H9 (cell line): ENCODE measurements around the gene PCCA. TPM values are rescaled to one million over a fixed set of nuclear protein-coding genes. Genes with fewer than 3 reads are reported as not detected.

Experiments used
- DNase-seq: peaks from one replicate; pipeline ENCODE4 v3.0.0-alpha.2; 2017
- H2AFZ ChIP-seq: one replicate; pipeline ENCODE4 v1.6.1; 2013; ENCODE audit warnings: mild to moderate bottlenecking, low read length, control low read depth, moderate library complexity
- H2AK5ac ChIP-seq: 2 replicates; pipeline ENCODE4 v1.6.1; 2013; ENCODE audit warnings: low read length, control low read depth, mixed read lengths; ENCODE audit not compliant: insufficient read length
- H2BK120ac ChIP-seq: one replicate; pipeline ENCODE4 v1.6.1; 2013; ENCODE audit warnings: low read depth, mild to moderate bottlenecking, low read length, control low read depth, inconsistent platforms; ENCODE audit not compliant: poor library complexity, severe bottlenecking
- H2BK12ac ChIP-seq: 2 replicates; pipeline ENCODE4 v1.6.1; 2013; ENCODE audit warnings: low read length, control low read depth, mixed read lengths, low read depth; ENCODE audit not compliant: insufficient read length
- H2BK15ac ChIP-seq: 2 replicates; pipeline ENCODE4 v1.6.1; 2013; ENCODE audit warnings: low read depth, low read length, control low read depth
- H2BK20ac ChIP-seq: one replicate; pipeline ENCODE4 v1.6.1; 2013; ENCODE audit warnings: low read depth, mild to moderate bottlenecking, low read length, control low read depth, inconsistent platforms; ENCODE audit not compliant: poor library complexity, severe bottlenecking
- H2BK5ac ChIP-seq: 2 replicates; pipeline ENCODE4 v1.6.1; 2013; ENCODE audit warnings: low read length, control low read depth, mixed read lengths; ENCODE audit not compliant: insufficient read length
- H3K14ac ChIP-seq: 2 replicates; pipeline ENCODE4 v1.6.1; 2013; ENCODE audit warnings: low read length, control low read depth; ENCODE audit not compliant: insufficient read depth
- H3K18ac ChIP-seq: 2 replicates; pipeline ENCODE4 v1.6.1; 2013; ENCODE audit warnings: low read depth, mild to moderate bottlenecking, mixed read lengths, low read length, control low read depth; ENCODE audit not compliant: insufficient read length
- H3K23ac ChIP-seq: 2 replicates; pipeline ENCODE4 v1.6.1; 2013; ENCODE audit warnings: low read length, control low read depth, mixed read lengths, low read depth; ENCODE audit not compliant: insufficient read length
- H3K23me2 ChIP-seq: 2 replicates; pipeline ENCODE4 v1.6.1; 2013; ENCODE audit warnings: low read depth, mild to moderate bottlenecking, mixed read lengths, low read length, control low read depth; ENCODE audit not compliant: insufficient read length, poor library complexity, severe bottlenecking
- H3K27ac ChIP-seq: 2 replicates; pipeline ENCODE4 v1.5.1; 2013; ENCODE audit warnings: low read length, control low read depth, mixed read lengths, low read depth; ENCODE audit not compliant: insufficient read length
- H3K27me3 ChIP-seq: 2 replicates; pipeline ENCODE4 v1.6.1; 2013; ENCODE audit warnings: low read length, control low read depth, inconsistent platforms; ENCODE audit not compliant: insufficient read depth
- H3K4ac ChIP-seq: 2 replicates; pipeline ENCODE4 v1.6.1; 2013; ENCODE audit warnings: low read depth, mild to moderate bottlenecking, control low read depth, inconsistent platforms, low read length, moderate library complexity
- H3K4me1 ChIP-seq: 2 replicates; pipeline ENCODE4 v1.6.1; 2013; ENCODE audit warnings: low read length, control low read depth, inconsistent platforms; ENCODE audit not compliant: insufficient read depth
- H3K4me2 ChIP-seq: 2 replicates; pipeline ENCODE4 v1.6.1; 2013; ENCODE audit warnings: low read length, control low read depth, mixed read lengths; ENCODE audit not compliant: insufficient read length, insufficient read depth
- H3K56ac ChIP-seq: 2 replicates; pipeline ENCODE4 v1.6.1; 2013; ENCODE audit warnings: low read depth, mild to moderate bottlenecking, mixed read lengths, low read length, control low read depth; ENCODE audit not compliant: insufficient read length
- H3K79me1 ChIP-seq: 2 replicates; pipeline ENCODE4 v1.6.1; 2013; ENCODE audit warnings: low read depth, mild to moderate bottlenecking, moderate library complexity, low read length, control low read depth, inconsistent platforms; ENCODE audit not compliant: insufficient read depth, poor library complexity, severe bottlenecking
- H3K79me2 ChIP-seq: 2 replicates; pipeline ENCODE4 v1.6.1; 2013; ENCODE audit warnings: low read length, control low read depth, inconsistent platforms; ENCODE audit not compliant: insufficient read depth
- H3K9ac ChIP-seq: 2 replicates; pipeline ENCODE4 v1.6.1; 2013; ENCODE audit warnings: low read length, control low read depth, mixed read lengths; ENCODE audit not compliant: insufficient read length; ENCODE audit errors: extremely low read depth
- H3K9me3 ChIP-seq: one replicate; pipeline ENCODE4 v1.6.1; 2013; ENCODE audit warnings: low read depth, low read length, inconsistent platforms; ENCODE audit not compliant: control insufficient read depth
- H3T11ph ChIP-seq: one replicate; pipeline ENCODE4 v1.6.1; 2013; ENCODE audit warnings: mild to moderate bottlenecking, low read length, control low read depth, inconsistent platforms
- H4K20me1 ChIP-seq: one replicate; pipeline ENCODE4 v1.6.1; 2013; ENCODE audit not compliant: control insufficient read depth, insufficient read length, insufficient read depth
- H4K5ac ChIP-seq: 2 replicates; pipeline ENCODE4 v1.6.1; 2013; ENCODE audit warnings: low read depth, mild to moderate bottlenecking, mixed read lengths, low read length, control low read depth; ENCODE audit not compliant: insufficient read length
- H4K8ac ChIP-seq: replicated peaks from 2 replicates; pipeline ENCODE4 v1.6.1; 2013; ENCODE audit warnings: low read length, control low read depth, mixed read lengths, low read depth; ENCODE audit not compliant: insufficient read length
- H4K91ac ChIP-seq: 2 replicates; pipeline ENCODE4 v1.6.1; 2013; ENCODE audit warnings: low read depth, mild to moderate bottlenecking, moderate library complexity, mixed read lengths, low read length, control low read depth; ENCODE audit not compliant: insufficient read length
- H3K27ac Mint-ChIP-seq, 3 experiments: 2 replicates in 2 of 3; 3 replicates in 1 of 3; pipeline ENCODE4 v1.8.0; 2020 to 2021; ENCODE audit warnings: mixed read lengths in 3 of 3, mild to moderate bottlenecking in 1 of 3, moderate library complexity in 1 of 3
- H3K27me3 Mint-ChIP-seq: 2 replicates; pipeline ENCODE4 v1.8.0; 2021; ENCODE audit warnings: low read depth, mild to moderate bottlenecking, moderate library complexity, mixed read lengths
- H3K36me3 Mint-ChIP-seq, 3 experiments: 2 replicates in 2 of 3; 3 replicates in 1 of 3; pipeline ENCODE4 v1.8.0; 2020 to 2021; ENCODE audit warnings: low read depth in 3 of 3, mixed read lengths in 3 of 3; ENCODE audit not compliant: insufficient read depth in 1 of 3
- H3K4me1 Mint-ChIP-seq, 2 experiments: 2 replicates each; pipeline ENCODE4 v1.8.0; 2020; ENCODE audit warnings: mixed read lengths in 2 of 2
- H3K4me3 Mint-ChIP-seq, 2 experiments: 2 replicates in 1 of 2; 3 replicates in 1 of 2; pipeline ENCODE4 v1.8.0; 2020 to 2021; ENCODE audit warnings: mild to moderate bottlenecking in 2 of 2, mixed read lengths in 2 of 2, moderate library complexity in 1 of 2
- H3K9me3 Mint-ChIP-seq, 2 experiments: 2 replicates in 1 of 2; 3 replicates in 1 of 2; pipeline ENCODE4 v1.8.0; 2020; ENCODE audit warnings: mild to moderate bottlenecking in 2 of 2, mixed read lengths in 2 of 2, moderate library complexity in 1 of 2
- CTCF ChIP-seq: fragments of 200-600 bp; sonication (generic); conservative IDR thresholded peaks from 3 replicates; pipeline ENCODE4 v1.8.0; 2021; ENCODE audit warnings: antibody characterized with exemption, mild to moderate bottlenecking
- WGBS: extraction: QIAGEN DNeasy Blood & Tissue Kit; methylation state at CpG from one replicate; pipeline ENCODE4 v1.1.7; 2013; ENCODE audit warnings: missing lambda C conversion rate, low lambda C conversion rate, mixed read lengths; ENCODE audit not compliant: insufficient read length; ENCODE audit errors: extremely low coverage; 5-methylcytosine and 5-hydroxymethylcytosine counted together
- total RNA-seq: library from RNA; stranded (reverse); gene quantifications from 2 replicates; pipeline ENCODE4 v1.2.1, GENCODE V29; 2021

Gene PCCA
- total RNA-seq, 1 experiment from 2014 or later: 56.5 TPM

GRCh38 chr13:100520936-100521850, 432.3 kb downstream of the PCCA start:
- H3K23me2 ChIP-seq: no peaks in the 10 kb centered on the region
- Mint-ChIP-seq H3K27me3 (no peaks in the 10 kb centered on the region), H3K9me3 (no peaks in the 10 kb centered on the region), H3K4me3 (no peak overlapping the region), H3K36me3 (no peaks in the 10 kb centered on the region; a peak in 3 of 7 replicates), H3K4me1 (peaks cover 47 to 56% of the 10 kb centered on the region in 2 experiments), H3K27ac (peak overlapping the region; percentile 3 to 80 (median 21); a peak in 3 of 7 replicates)
- H4K5ac ChIP-seq: no peak overlapping the region
- no peak overlapping the region for H3K9ac ChIP-seq
- no peak overlapping the region for H3K27ac ChIP-seq
- H3K56ac ChIP-seq: no peak overlapping the region
- peaks cover 15% of the 10 kb centered on the region; the same call in 1 of the 2 replicates for H3K4me1 ChIP-seq
- H3K14ac ChIP-seq: no peak overlapping the region
- H2BK20ac ChIP-seq: no peak overlapping the region
- H4K20me1 ChIP-seq: no peaks in the 10 kb centered on the region
- H4K8ac ChIP-seq: no peak overlapping the region
- no peak overlapping the region for H2AFZ ChIP-seq
- no peaks in the 10 kb centered on the region for H3K79me2 ChIP-seq
- no peak overlapping the region for H2BK12ac ChIP-seq
- no peak overlapping the region for H2BK120ac ChIP-seq
- no peaks in the 10 kb centered on the region for H3K27me3 ChIP-seq
- no peak overlapping the region for H3T11ph ChIP-seq
- H2BK15ac ChIP-seq: no peak overlapping the region
- no peak overlapping the region for H4K91ac ChIP-seq
- H3K4ac ChIP-seq: no peak overlapping the region
- no peak overlapping the region for H3K18ac ChIP-seq
- H3K4me2 ChIP-seq: no peak overlapping the region
- WGBS: no CpG with 5 or more reads among the region's 27 CpGs
- H2AK5ac ChIP-seq: no peak overlapping the region
- no peaks in the 10 kb centered on the region for H3K79me1 ChIP-seq
- H2BK5ac ChIP-seq: no peak overlapping the region
- DNase-seq: peak; percentile 72
- no peaks in the 10 kb centered on the region for H3K9me3 ChIP-seq
- peak; percentile 24; the same call in 2 of the 3 replicates for TF ChIP-seq CTCF
- H3K23ac ChIP-seq: no peak overlapping the region
